Lung (tissue), 12 donors: Measurements from ENCODE around the gene EFCAB12. TPM values are rescaled to one million over a fixed set of nuclear protein-coding genes. Genes with fewer than 3 reads are reported as not detected.

Experiments used
- ATAC-seq: fragments of 200-7000 bp; cut with Tn5 transposase; one replicate; pipeline ENCODE4 v1.9.1; 2020; ENCODE audit warnings: moderate number of reproducible peaks; ENCODE audit not compliant: insufficient read depth, low FRiP score
- DNase-seq, 3 donors: peaks; one replicate each; pipeline ENCODE4 v3.0.0-alpha.2; 2013 to 2017
- H3K27ac ChIP-seq, 2 donors: one replicate each; pipeline ENCODE4 v1.5.1; 2013; ENCODE audit warnings: mild to moderate bottlenecking in 2 of 2, moderate library complexity in 2 of 2, control low read depth in 1 of 2, inconsistent platforms in 1 of 2, low read depth in 1 of 2, low read length in 1 of 2
- H3K27me3 ChIP-seq, 3 donors: one replicate each; pipeline ENCODE4 v1.5.1; 2013; ENCODE audit warnings: low read length in 2 of 3; ENCODE audit not compliant: control insufficient read depth in 3 of 3, insufficient read depth in 3 of 3
- H3K36me3 ChIP-seq, 4 donors: one replicate each; pipeline ENCODE4 v1.5.1; 2013; ENCODE audit warnings: low read length in 4 of 4, mild to moderate bottlenecking in 1 of 4, moderate library complexity in 1 of 4; ENCODE audit not compliant: control insufficient read depth in 4 of 4, insufficient read depth in 4 of 4
- H3K4me1 ChIP-seq, 5 donors: one replicate each; pipeline ENCODE4 v1.5.1; 2013; ENCODE audit warnings: low read length in 5 of 5, mild to moderate bottlenecking in 2 of 5, moderate library complexity in 1 of 5; ENCODE audit not compliant: control insufficient read depth in 5 of 5, insufficient read depth in 5 of 5
- H3K4me3 ChIP-seq: one replicate; pipeline ENCODE4 v1.5.1; 2013; ENCODE audit warnings: mild to moderate bottlenecking, control low read depth, moderate library complexity
- H3K9ac ChIP-seq, 2 donors: one replicate each; pipeline ENCODE4 v1.5.1; 2013; ENCODE audit warnings: low read length in 2 of 2, control low read depth in 1 of 2; ENCODE audit not compliant: insufficient read depth in 1 of 2
- H3K9me3 ChIP-seq, 4 donors: one replicate each; pipeline ENCODE4 v1.5.1; 2013; ENCODE audit warnings: low read length in 3 of 4, mild to moderate bottlenecking in 1 of 4, moderate library complexity in 1 of 4; ENCODE audit not compliant: control insufficient read depth in 4 of 4, insufficient read depth in 3 of 4
- CTCF ChIP-seq: IDR thresholded peaks from 2 replicates; pipeline ENCODE4 v1.5.1; 2012; ENCODE audit warnings: mild to moderate bottlenecking; ENCODE audit errors: control extremely low read depth, extremely low read depth
- WGBS, 2 donors: extraction: QIAGEN DNeasy Blood & Tissue Kit; methylation state at CpG; one replicate each; pipeline ENCODE4 v1.1.7; 2013; 5-methylcytosine and 5-hydroxymethylcytosine counted together
- polyA plus RNA-seq, 2 donors: library from polyadenylated mRNA; stranded (reverse); fragments of 200-250 nt; gene quantifications; one replicate each; pipeline ENCODE4 v1.2.1, GENCODE V29; 2013
- total RNA-seq, 2 donors: library from RNA; depleted of rRNA in 1 of 2; stranded (reverse); fragments of >200 nt in 1 of 2; gene quantifications; one replicate each; pipeline ENCODE4 v1.2.1, GENCODE V29; 2014 to 2021
- donor health status: control.
- donor health status: control.
- donor health status: Bipolar disorder and iron deficiency.
- donor health status: healthy.
- donor health status: DM: yes; HTN: yes; CAD: no.

The EFCAB12 gene
- total and polyA plus RNA-seq, 4 donors, result 2.6 to 8.8 (median 3.3) TPM

- no peak overlapping the region for H3K4me3 ChIP-seq
- no peaks in the 10 kb centered on the region for H3K36me3 ChIP-seq
- no peak overlapping the region for H3K9ac ChIP-seq
- DNase-seq (peak; percentile 80 to 94 (median 90)), ATAC-seq (no peak)
- no peak for TF ChIP-seq CTCF
- no peaks in the 10 kb centered on the region for H3K9me3 ChIP-seq
- no peaks in the 10 kb centered on the region for H3K27me3 ChIP-seq
- no peak overlapping the region for H3K27ac ChIP-seq
- 67 to 80% methylated on average over 2 of the region's 2 CpGs for WGBS, 2 donors
- H3K4me1 ChIP-seq, result peaks cover 0 to 27% (median 8%) of the 10 kb centered on the region in 5 donors
Measured at GRCh38 chr3:129409541-129409940, 18.9 kb downstream of the EFCAB12 start.

GRCh38 chr3:129404610-129405009 lies 23.8 kb downstream of the EFCAB12 start:
- Histone ChIP-seq H3K27ac (no peak overlapping the region), H3K27me3 (no peaks in the 10 kb centered on the region)
- WGBS, 2 donors, result 87 to 92% methylated on average over 5 of the region's 5 CpGs

GRCh38 chr3:129404130-129404529 lies 24.3 kb downstream of the EFCAB12 start:
- no peak for TF ChIP-seq CTCF
- 84 to 85% methylated on average over 8 of the region's 8 CpGs for WGBS, 2 donors
- H3K4me3 ChIP-seq, result no peak overlapping the region
- no peaks in the 10 kb centered on the region for H3K27me3 ChIP-seq
- no peaks in the 10 kb centered on the region for H3K9me3 ChIP-seq
- H3K9ac ChIP-seq, result no peak overlapping the region
- ATAC-seq, result no peak
- H3K27ac ChIP-seq, result no peak overlapping the region
- H3K36me3 ChIP-seq, result no peaks in the 10 kb centered on the region
- H3K4me1 ChIP-seq, result peaks cover 0 to 1% (median 0%) of the 10 kb centered on the region in 5 donors
- no peak for DNase-seq

More at GRCh38 chr3:129404610-129405009, 23.8 kb downstream of the EFCAB12 start:
- TF ChIP-seq CTCF, result no peak
- no peak for ATAC-seq
- Histone ChIP-seq H3K36me3 (no peaks in the 10 kb centered on the region), H3K4me1 (peaks cover 0 to 6% (median 0%) of the 10 kb centered on the region in 5 donors), H3K9ac (no peak overlapping the region), H3K9me3 (no peaks in the 10 kb centered on the region), H3K4me3 (no peak overlapping the region)
- DNase-seq, result no peak

GRCh38 chr3:129403450-129403849 lies 25.0 kb downstream of the EFCAB12 start:
- ATAC-seq (no peak), DNase-seq (no peak)
- H3K27ac ChIP-seq, result no peak overlapping the region
- H3K9me3 ChIP-seq, result no peaks in the 10 kb centered on the region
- H3K4me3 ChIP-seq, result no peak overlapping the region
- peaks cover 0 to 2% (median 0%) of the 10 kb centered on the region in 5 donors for H3K4me1 ChIP-seq
- no peak overlapping the region for H3K9ac ChIP-seq
- 88 to 94% methylated on average over 7 of the region's 7 CpGs for WGBS, 2 donors
- no peaks in the 10 kb centered on the region for H3K36me3 ChIP-seq
- no peak for TF ChIP-seq CTCF
- no peaks in the 10 kb centered on the region for H3K27me3 ChIP-seq
